WTC11 (cell line): Measurements from ENCODE around the gene MEGF11. TPM values are rescaled to one million over a fixed set of nuclear protein-coding genes. Genes with fewer than 3 reads are reported as not detected.

Experiments used
- ATAC-seq: fragments of 200-7000 bp; cut with Tn5 transposase; 2 replicates; pipeline ENCODE4 v1.10.0; 2021; ENCODE audit warnings: mild to moderate bottlenecking, moderate library complexity
- CTCF ChIA-PET: fragments of 300-600 bp; sonication (Branson Sonifier 250); formaldehyde crosslinking; loops from one replicate; lab custom pipeline; 2021; ENCODE audit warnings: antibody characterized with exemption; lab: Charles Lee
- POLR2A ChIA-PET: fragments of 350-600 bp; sonication (Branson Sonifier 250); formaldehyde crosslinking; loops from one replicate; lab custom pipeline; 2021; ENCODE audit warnings: antibody characterized with exemption; lab: Charles Lee
- DNase-seq: peaks from one replicate; pipeline ENCODE4 v3.0.0; 2021; ENCODE audit warnings: low spot score
- H3K27ac Mint-ChIP-seq: 2 replicates; pipeline ENCODE4 v1.8.0; 2021; ENCODE audit warnings: mixed read lengths
- H3K27me3 Mint-ChIP-seq: 2 replicates; pipeline ENCODE4 v1.8.0; 2021; ENCODE audit warnings: low read depth, mild to moderate bottlenecking, moderate library complexity, mixed read lengths
- H3K36me3 Mint-ChIP-seq: 2 replicates; pipeline ENCODE4 v1.8.0; 2021; ENCODE audit warnings: mixed read lengths
- H3K4me1 Mint-ChIP-seq: 2 replicates; pipeline ENCODE4 v1.8.0; 2022; ENCODE audit warnings: mixed read lengths
- H3K4me3 Mint-ChIP-seq: 2 replicates; pipeline ENCODE4 v1.8.0; 2021; ENCODE audit warnings: mild to moderate bottlenecking, moderate library complexity, mixed read lengths
- H3K9me3 Mint-ChIP-seq: 2 replicates; pipeline ENCODE4 v1.8.0; 2021; ENCODE audit warnings: mixed read lengths
- ATF1 ChIP-seq: sonication (generic); formaldehyde crosslinking; IDR thresholded peaks from 2 replicates; pipeline ENCODE4 v1.8.1; 2023; ENCODE audit warnings: mild to moderate bottlenecking, moderate library complexity, missing genetic modification reagents
- EMX1 ChIP-seq: fragments of 250-450 bp; sonication (Bioruptor Pico); IDR thresholded peaks from 2 replicates; pipeline ENCODE4 v1.8.0; 2021; ENCODE audit warnings: mild to moderate bottlenecking
- ETV6 ChIP-seq: sonication (generic); formaldehyde crosslinking; IDR thresholded peaks from 2 replicates; pipeline ENCODE4 v1.8.1; 2022; ENCODE audit warnings: mild to moderate bottlenecking, missing genetic modification reagents
- FOXP1 ChIP-seq: sonication (generic); formaldehyde crosslinking; IDR thresholded peaks from 2 replicates; pipeline ENCODE4 v1.8.0; 2022; ENCODE audit warnings: missing genetic modification reagents, mild to moderate bottlenecking, moderate library complexity, borderline replicate concordance
- IRF2 ChIP-seq: sonication (generic); formaldehyde crosslinking; IDR thresholded peaks from 2 replicates; pipeline ENCODE4 v1.8.0; 2022; ENCODE audit warnings: low read depth, missing genetic modification reagents, borderline replicate concordance
- JAZF1 ChIP-seq: fragments of 250-450 bp; sonication (Bioruptor Pico); IDR thresholded peaks from 2 replicates; pipeline ENCODE4 v1.9.0; 2021; ENCODE audit warnings: moderate library complexity, mild to moderate bottlenecking, inconsistent platforms
- NFATC4 ChIP-seq: fragments of 250-450 bp; sonication (Bioruptor Pico); IDR thresholded peaks from 2 replicates; pipeline ENCODE4 v1.9.0; 2021; ENCODE audit warnings: mild to moderate bottlenecking
- NFE2L1 ChIP-seq: sonication (generic); formaldehyde crosslinking; IDR thresholded peaks from 2 replicates; pipeline ENCODE4 v1.8.1; 2023; ENCODE audit warnings: missing genetic modification reagents
- total RNA-seq: library from RNA; stranded (reverse); gene quantifications from 3 replicates; pipeline ENCODE4 v1.2.3, GENCODE V29; 2021
- TF ChIP-seq, protein P1 (sequence below): fragments of 250-450 bp; sonication (Bioruptor Pico); conservative IDR thresholded peaks from 2 replicates; pipeline ENCODE4 v1.9.0; 2021; ENCODE audit warnings: mild to moderate bottlenecking
- TF ChIP-seq, protein P2 (sequence below): fragments of 200-600 bp; IDR thresholded peaks from 2 replicates; pipeline ENCODE4 v1.8.0; 2022; ENCODE audit warnings: antibody characterized with exemption
- TF ChIP-seq, protein P3 (sequence below): sonication (generic); formaldehyde crosslinking; IDR thresholded peaks from 2 replicates; pipeline ENCODE4 v1.8.1; 2023; ENCODE audit warnings: mild to moderate bottlenecking, missing genetic modification reagents

MEGF11 gene
- total RNA-seq, 1 experiment from 2014 or later: 3.3 TPM

DNA sequence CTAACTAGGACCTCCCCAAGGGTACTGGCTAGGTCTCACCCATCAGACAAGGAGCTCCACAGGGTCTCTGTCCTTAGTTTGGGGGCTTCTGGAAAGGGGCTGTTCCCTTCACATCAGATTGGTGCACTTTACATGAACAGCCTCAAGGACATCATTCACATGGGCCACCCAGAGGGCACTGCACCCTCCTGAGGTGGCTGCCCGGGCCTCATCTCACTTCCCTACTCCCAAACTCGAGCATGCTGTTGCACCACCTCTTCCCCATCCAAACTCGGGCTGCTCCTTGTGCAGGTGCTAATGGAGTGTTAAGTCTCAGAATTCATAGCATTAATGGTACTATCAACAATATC, 336.2 kb downstream of the MEGF11 start:
- ATAC-seq: no peak
- Mint-ChIP-seq H3K9me3 (no peaks in the 10 kb centered on the region), H3K4me1 (peaks cover 20% of the 10 kb centered on the region), H3K27me3 (no peaks in the 10 kb centered on the region), H3K36me3 (no peaks in the 10 kb centered on the region), H3K27ac (no peak overlapping the region; the same call in 1 of the 2 replicates), H3K4me3 (no peak overlapping the region)
- no peak for DNase-seq
- ChIA-PET CTCF (interaction anchor here (1.8 to 2.4 kb wide), 2 partner anchors 65 to 167 kb away, joined by 9 to 11 read pairs; no protein-coding TSS in a partner anchor), POLR2A (no interaction called here)
- TF ChIP-seq, protein P1, sequence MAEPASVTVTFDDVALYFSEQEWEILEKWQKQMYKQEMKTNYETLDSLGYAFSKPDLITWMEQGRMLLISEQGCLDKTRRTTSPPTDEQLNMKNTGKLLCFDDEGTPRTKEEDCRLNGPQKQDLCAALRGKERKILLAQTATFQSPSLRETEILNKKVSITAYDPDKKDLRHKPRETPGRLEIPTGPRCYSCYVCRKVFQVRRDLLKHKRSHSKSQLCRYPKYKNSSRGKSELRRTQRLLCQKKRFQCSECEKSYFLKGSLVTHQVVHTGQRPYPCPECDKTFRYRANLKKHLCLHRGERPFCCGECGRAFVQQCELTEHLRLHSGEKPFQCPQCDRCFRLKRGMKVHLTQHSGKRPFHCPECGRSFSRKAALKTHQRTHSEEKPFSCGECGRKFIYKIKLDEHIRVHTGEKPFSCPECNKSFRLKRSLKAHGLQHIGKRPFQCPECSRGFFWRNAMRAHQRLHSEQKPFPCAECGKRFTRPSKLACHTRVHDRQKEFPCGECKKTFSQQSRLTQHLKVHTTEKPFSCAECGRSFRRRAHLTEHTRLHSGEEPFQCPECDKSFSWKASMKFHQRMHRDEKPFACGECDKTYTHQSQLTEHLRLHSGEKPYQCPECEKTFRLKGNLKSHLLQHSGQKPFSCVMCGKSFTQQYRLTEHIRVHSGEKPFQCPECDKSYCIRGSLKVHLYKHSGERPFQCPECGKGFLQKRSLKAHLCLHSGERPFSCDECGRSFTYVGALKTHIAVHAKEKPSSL (CRISPR knock-in tag): no peak
- TF ChIP-seq NFATC4 (CRISPR knock-in tag) (no peak), IRF2 (CRISPR knock-in tag) (no peak), JAZF1 (CRISPR knock-in tag) (no peak), NFE2L1 (CRISPR knock-in tag) (no peak)

DNA sequence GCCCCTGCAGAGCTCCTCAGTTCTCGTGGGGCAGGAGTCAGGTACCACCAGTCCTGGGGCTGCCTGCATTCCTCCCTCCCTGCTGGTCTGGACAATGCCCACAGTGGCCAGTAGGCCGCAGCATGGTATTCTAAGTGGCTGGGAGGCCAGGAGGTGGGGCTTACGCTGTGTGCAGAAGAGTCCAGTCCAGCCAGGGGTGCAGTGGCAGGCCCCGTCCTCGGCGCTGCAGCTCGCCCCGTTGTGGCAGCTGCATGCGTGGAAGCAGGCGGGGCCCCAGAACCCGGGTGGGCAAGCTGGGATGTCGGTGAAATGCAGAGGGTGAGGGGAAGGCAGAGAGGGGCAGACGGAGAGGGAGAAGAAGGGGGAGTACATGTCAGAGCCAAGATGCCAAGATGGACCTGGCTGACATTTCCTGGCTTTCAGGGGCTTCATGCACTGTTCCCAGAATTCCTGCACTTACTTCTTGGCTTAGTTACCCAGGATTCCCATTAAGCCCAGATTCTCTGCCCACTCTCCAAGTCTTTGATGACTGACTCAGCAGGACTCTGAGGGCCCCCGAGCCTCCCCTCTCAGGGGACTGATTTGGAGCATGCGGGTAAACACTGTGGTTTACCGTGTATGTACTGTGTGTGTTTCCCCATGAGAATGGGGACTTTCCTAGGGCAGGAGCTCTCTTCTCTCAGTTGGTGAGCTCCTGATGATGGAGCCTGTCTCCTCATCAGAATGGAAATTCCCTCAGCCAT, 336.7 kb downstream of the MEGF11 start:
- CTCF ChIA-PET: interaction anchor here (0.5 to 2.4 kb wide), 57 partner anchors 8 to 470 kb away, joined by 3 to 21 read pairs (median 3); partner anchors contain the start of genes DENND4A, DIS3L, INTS14 and RAB11A
- ATAC-seq: peak; percentile 99
- DNase-seq: peak; percentile 87
- no peaks in the 10 kb centered on the region for H3K9me3 Mint-ChIP-seq
- POLR2A ChIA-PET: interaction anchor here (0.6 to 1.0 kb wide), 2 partner anchors 151 to 373 kb away, joined by 3 to 4 read pairs; no protein-coding TSS in a partner anchor
- H3K27me3 Mint-ChIP-seq: no peaks in the 10 kb centered on the region
- no peak overlapping the region for H3K4me3 Mint-ChIP-seq
- H3K4me1 Mint-ChIP-seq: peaks cover 18% of the 10 kb centered on the region
- H3K27ac Mint-ChIP-seq: 0 out of 2 replicates have a peak overlapping the region, but pooled peaks have one; percentile 57
- TF ChIP-seq FOXP1 (CRISPR knock-in tag) (peak; percentile 60; the same call in 1 of the 2 replicates), ETV6 (CRISPR knock-in tag) (0 out of 2 replicates have a peak, but pooled peaks have one; percentile 34), NFATC4 (CRISPR knock-in tag) (no peak)
- TF ChIP-seq, protein P2, sequence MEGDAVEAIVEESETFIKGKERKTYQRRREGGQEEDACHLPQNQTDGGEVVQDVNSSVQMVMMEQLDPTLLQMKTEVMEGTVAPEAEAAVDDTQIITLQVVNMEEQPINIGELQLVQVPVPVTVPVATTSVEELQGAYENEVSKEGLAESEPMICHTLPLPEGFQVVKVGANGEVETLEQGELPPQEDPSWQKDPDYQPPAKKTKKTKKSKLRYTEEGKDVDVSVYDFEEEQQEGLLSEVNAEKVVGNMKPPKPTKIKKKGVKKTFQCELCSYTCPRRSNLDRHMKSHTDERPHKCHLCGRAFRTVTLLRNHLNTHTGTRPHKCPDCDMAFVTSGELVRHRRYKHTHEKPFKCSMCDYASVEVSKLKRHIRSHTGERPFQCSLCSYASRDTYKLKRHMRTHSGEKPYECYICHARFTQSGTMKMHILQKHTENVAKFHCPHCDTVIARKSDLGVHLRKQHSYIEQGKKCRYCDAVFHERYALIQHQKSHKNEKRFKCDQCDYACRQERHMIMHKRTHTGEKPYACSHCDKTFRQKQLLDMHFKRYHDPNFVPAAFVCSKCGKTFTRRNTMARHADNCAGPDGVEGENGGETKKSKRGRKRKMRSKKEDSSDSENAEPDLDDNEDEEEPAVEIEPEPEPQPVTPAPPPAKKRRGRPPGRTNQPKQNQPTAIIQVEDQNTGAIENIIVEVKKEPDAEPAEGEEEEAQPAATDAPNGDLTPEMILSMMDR: peak; percentile 37; the same call in 1 of the 2 replicates
- H3K36me3 Mint-ChIP-seq: no peaks in the 10 kb centered on the region

DNA sequence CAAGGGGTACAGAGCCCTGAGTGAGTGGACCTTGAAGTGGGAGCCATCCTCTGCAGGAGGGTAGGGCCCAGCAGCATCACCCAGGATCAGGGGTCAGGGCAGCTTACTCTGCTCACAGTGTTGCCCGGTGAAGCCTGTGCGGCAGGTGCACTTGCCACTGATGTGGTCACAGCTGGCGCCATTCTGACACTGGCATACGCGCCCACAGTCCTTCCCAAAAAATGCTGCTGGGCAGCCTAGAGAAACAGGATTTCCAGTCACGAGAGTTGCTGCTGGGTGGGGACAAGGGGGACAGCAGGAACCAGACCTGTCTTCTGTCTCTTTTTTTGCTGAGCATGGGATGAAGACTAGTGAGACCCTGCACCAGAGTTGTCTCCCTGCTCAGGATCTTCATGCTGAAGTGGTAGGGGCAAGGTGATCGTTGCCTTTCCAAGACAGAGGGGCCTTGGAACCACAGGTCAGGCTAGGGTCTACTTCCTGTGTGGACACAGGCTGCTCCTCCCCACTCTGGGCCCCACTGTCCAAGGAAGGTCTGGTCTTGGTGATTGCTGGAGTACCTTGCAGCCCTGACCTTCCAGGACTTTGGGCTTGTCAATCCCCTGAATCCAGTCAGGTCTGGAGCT, 337.4 kb downstream of the MEGF11 start:
- TF ChIP-seq ATF1 (CRISPR knock-in tag): no peak
- no peak for TF ChIP-seq EMX1
- TF ChIP-seq, protein P3, sequence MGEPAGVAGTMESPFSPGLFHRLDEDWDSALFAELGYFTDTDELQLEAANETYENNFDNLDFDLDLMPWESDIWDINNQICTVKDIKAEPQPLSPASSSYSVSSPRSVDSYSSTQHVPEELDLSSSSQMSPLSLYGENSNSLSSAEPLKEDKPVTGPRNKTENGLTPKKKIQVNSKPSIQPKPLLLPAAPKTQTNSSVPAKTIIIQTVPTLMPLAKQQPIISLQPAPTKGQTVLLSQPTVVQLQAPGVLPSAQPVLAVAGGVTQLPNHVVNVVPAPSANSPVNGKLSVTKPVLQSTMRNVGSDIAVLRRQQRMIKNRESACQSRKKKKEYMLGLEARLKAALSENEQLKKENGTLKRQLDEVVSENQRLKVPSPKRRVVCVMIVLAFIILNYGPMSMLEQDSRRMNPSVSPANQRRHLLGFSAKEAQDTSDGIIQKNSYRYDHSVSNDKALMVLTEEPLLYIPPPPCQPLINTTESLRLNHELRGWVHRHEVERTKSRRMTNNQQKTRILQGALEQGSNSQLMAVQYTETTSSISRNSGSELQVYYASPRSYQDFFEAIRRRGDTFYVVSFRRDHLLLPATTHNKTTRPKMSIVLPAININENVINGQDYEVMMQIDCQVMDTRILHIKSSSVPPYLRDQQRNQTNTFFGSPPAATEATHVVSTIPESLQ (CRISPR knock-in tag): no peak
- TF ChIP-seq, all 79 proteins: peak for 0
- CTCF ChIA-PET: interaction anchor here (0.5 to 2.4 kb wide), 58 partner anchors 9 to 471 kb away, joined by 3 to 21 read pairs (median 3); partner anchors contain the start of genes DENND4A, DIS3L, INTS14 and RAB11A
- no peaks in the 10 kb centered on the region for H3K36me3 Mint-ChIP-seq
- no peak for ATAC-seq
- POLR2A ChIA-PET: interaction anchor here (0.6 to 1.0 kb wide), 2 partner anchors 152 to 373 kb away, joined by 3 to 4 read pairs; no protein-coding TSS in a partner anchor
- H3K4me3 Mint-ChIP-seq: no peak overlapping the region
- no peak for DNase-seq
- peak overlapping the region; percentile 57 for H3K27ac Mint-ChIP-seq
- peaks cover 13% of the 10 kb centered on the region for H3K4me1 Mint-ChIP-seq
- no peaks in the 10 kb centered on the region for H3K27me3 Mint-ChIP-seq
- H3K9me3 Mint-ChIP-seq: no peaks in the 10 kb centered on the region
